Body of pancreas (tissue), 4 donors: Measurements from ENCODE around the gene LOXHD1. TPM values are rescaled to one million over a fixed set of nuclear protein-coding genes. Genes with fewer than 3 reads are reported as not detected.

Experiments used
- ATAC-seq: fragments of 150-250 bp; one replicate; pipeline ENCODE4 v1.9.1; 2016
- DNase-seq, 4 donors: peaks; one replicate each; pipeline ENCODE4 v3.0.0-alpha.2; 2019
- H3K27ac ChIP-seq, 4 donors: fragments of 200-600 bp; sonication (generic); 1 replicate in 3 of 4; 2 replicates in 1 of 4; pipeline versions ENCODE4 v1.5.1 to v1.6.1; 2016 to 2019; ENCODE audit warnings: mild to moderate bottlenecking in 1 of 4, mixed read lengths in 1 of 4, moderate library complexity in 1 of 4
- H3K27me3 ChIP-seq, 2 donors: fragments of 200-600 bp; sonication (generic); one replicate each; pipeline ENCODE4 v1.6.0; 2016; ENCODE audit warnings: mild to moderate bottlenecking in 1 of 2
- H3K36me3 ChIP-seq, 2 donors: fragments of 200-600 bp; sonication (generic); replicated peaks in 1 of 2; 2 replicates each; pipeline ENCODE4 v1.5.1; 2016; ENCODE audit warnings: low read depth in 2 of 2; ENCODE audit not compliant: insufficient read depth in 1 of 2
- H3K4me1 ChIP-seq: fragments of 200-600 bp; sonication (generic); one replicate; pipeline ENCODE4 v1.6.0; 2016
- H3K4me3 ChIP-seq, 2 donors: fragments of 200-600 bp; sonication (generic); 1 replicate in 1 of 2; 2 replicates in 1 of 2; pipeline ENCODE4 v1.5.1; 2016 to 2019
- H3K9me3 ChIP-seq, 3 donors: fragments of 200-600 bp; sonication (generic); 1 replicate in 2 of 3; 2 replicates in 1 of 3; pipeline ENCODE4 v1.5.1; 2016
- CTCF ChIP-seq, 7 experiments: fragments of 450-650 bp in 4 of 7; fragments of 200-600 bp in 3 of 7; sonication (generic) in 3 of 7; IDR thresholded peaks; one replicate each; pipeline ENCODE4 v1.5.1; 2016 to 2019; ENCODE audit warnings: antibody characterized with exemption in 7 of 7
- POLR2A ChIP-seq, 3 donors: fragments of 450-650 bp; IDR thresholded peaks; one replicate each; pipeline ENCODE4 v1.6.1; 2016; ENCODE audit warnings: antibody characterized with exemption in 3 of 3, mild to moderate bottlenecking in 2 of 3
- WGBS, 2 donors: methylation state at CpG; one replicate each; pipeline ENCODE4 v1.1.5; 2017; 5-methylcytosine and 5-hydroxymethylcytosine counted together
- intact Hi-C: fragments of 100-400 bp; cut with DNase I; formaldehyde crosslinking; loops from one replicate; pipeline ENCODE4 v1.15.1; 2023
- total RNA-seq, 2 donors: library from RNA; depleted of rRNA; stranded (reverse); fragments of >200 nt; gene quantifications; one replicate each; pipeline ENCODE4 v1.1.0, GENCODE V29; 2016

The LOXHD1 gene
- total RNA-seq, 2 donors from 2014 or later, result 0.26 TPM; not detected in 1

DNA sequence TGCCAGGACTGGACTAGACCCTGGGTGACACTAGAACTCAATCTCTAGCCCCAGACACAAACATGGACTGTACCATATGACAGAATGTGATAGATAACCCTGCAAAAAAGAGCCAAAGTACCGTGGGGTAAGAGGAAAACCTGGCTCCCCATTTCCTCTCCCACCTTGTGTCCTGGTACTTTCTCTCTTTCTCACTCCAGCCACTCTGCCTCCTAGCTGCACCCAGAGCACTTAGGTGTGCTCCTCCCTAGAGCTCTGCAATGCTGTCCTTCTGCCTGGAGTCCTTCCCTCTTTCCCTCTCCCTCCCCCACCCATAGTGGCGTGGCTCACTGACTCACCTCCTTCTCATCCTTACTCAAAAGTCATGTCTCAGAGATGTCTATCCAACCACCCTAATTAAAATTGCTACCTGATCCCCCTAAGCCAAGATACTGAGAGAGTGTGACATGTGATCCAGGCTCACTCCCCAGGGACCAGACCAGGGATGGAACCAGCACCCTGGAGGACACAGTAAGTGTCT lies 171.3 kb downstream of the LOXHD1 start:
- no peak for ATAC-seq
- no peaks in the 10 kb centered on the region for H3K36me3 ChIP-seq
- H3K4me3 ChIP-seq, result no peak overlapping the region
- H3K27me3 ChIP-seq, result no peaks in the 10 kb centered on the region
- no peaks in the 10 kb centered on the region for H3K4me1 ChIP-seq
- DNase-seq, result no peak
- WGBS, 2 donors, result 16 to 21% methylated on average over 2 of the region's 2 CpGs
- H3K9me3 ChIP-seq, result no peaks in the 10 kb centered on the region
- intact Hi-C loops, result no loop called here
- no peak for TF ChIP-seq CTCF (IDR thresholded peaks at IDR 0.05)
- no peak for TF ChIP-seq POLR2A (IDR thresholded peaks at IDR 0.05)
- H3K27ac ChIP-seq, result no peak overlapping the region

GRCh38 chr18:46484971-46485370 lies 172.0 kb downstream of the LOXHD1 start:
- ATAC-seq, result no peak
- DNase-seq, result no peak
- H3K4me1 ChIP-seq, result no peaks in the 10 kb centered on the region
- no peaks in the 10 kb centered on the region for H3K9me3 ChIP-seq
- H3K36me3 ChIP-seq, result no peaks in the 10 kb centered on the region
- no peak overlapping the region for H3K27ac ChIP-seq
- 20 to 26% methylated on average over 16 of the region's 16 CpGs for WGBS, 2 donors
- intact Hi-C loops, result no loop called here
- no peak overlapping the region for H3K4me3 ChIP-seq
- H3K27me3 ChIP-seq, result no peaks in the 10 kb centered on the region
- TF ChIP-seq CTCF (IDR thresholded peaks at IDR 0.05), result no peak
- TF ChIP-seq POLR2A (IDR thresholded peaks at IDR 0.05), result no peak

GRCh38 chr18:46482831-46483230 lies 174.2 kb downstream of the LOXHD1 start:
- Histone ChIP-seq H3K27ac (no peak overlapping the region), H3K4me3 (no peak overlapping the region), H3K27me3 (no peaks in the 10 kb centered on the region), H3K36me3 (no peaks in the 10 kb centered on the region), H3K4me1 (no peaks in the 10 kb centered on the region), H3K9me3 (no peaks in the 10 kb centered on the region)
- no peak for DNase-seq
- intact Hi-C loops, result no loop called here
- no peak for ATAC-seq
- no peak for TF ChIP-seq CTCF (IDR thresholded peaks at IDR 0.05)
- no peak for TF ChIP-seq POLR2A (IDR thresholded peaks at IDR 0.05)
- 77% methylated on average over 1 of the region's 1 CpG for WGBS, 2 donors

- Histone ChIP-seq H3K4me3 (no peak overlapping the region), H3K9me3 (no peaks in the 10 kb centered on the region), H3K27me3 (no peaks in the 10 kb centered on the region), H3K4me1 (no peaks in the 10 kb centered on the region), H3K27ac (no peak overlapping the region), H3K36me3 (no peaks in the 10 kb centered on the region)
- ATAC-seq (no peak), DNase-seq (no peak)
- no peak for TF ChIP-seq POLR2A (IDR thresholded peaks at IDR 0.05)
- intact Hi-C loops, result no loop called here
- 57 to 69% methylated on average over 1 of the region's 1 CpG for WGBS, 2 donors
These were observed 175.2 kb downstream of the LOXHD1 start for GRCh38 chr18:46481847-46482245.

- no peaks in the 10 kb centered on the region for H3K27me3 ChIP-seq
- H3K4me3 ChIP-seq, result no peak overlapping the region
- H3K36me3 ChIP-seq, result no peaks in the 10 kb centered on the region
- H3K27ac ChIP-seq, result no peak overlapping the region
- DNase-seq (peak in 3 of 4 donors; percentile 40 to 67 (median 52)), ATAC-seq (no peak)
- TF ChIP-seq CTCF (IDR thresholded peaks at IDR 0.05) (peak; percentile 37 to 68 (median 57)), POLR2A (IDR thresholded peaks at IDR 0.05) (no peak)
- no peaks in the 10 kb centered on the region for H3K9me3 ChIP-seq
- 38 to 43% methylated on average over 9 of the region's 9 CpGs for WGBS, 2 donors
- intact Hi-C loops, result no loop called here
- no peaks in the 10 kb centered on the region for H3K4me1 ChIP-seq
These were observed 175.8 kb downstream of the LOXHD1 start for GRCh38 chr18:46481048-46481846.
